ENCODE data around the gene CFAP77.

The CFAP77 gene

GRCh38 chr9:132415181-132415580 lies 5.2 kb downstream of the CFAP77 start:
- no peak for DNase-seq (ENCODE audit: low read depth)
- no peak overlapping the region for H3K4me3 ChIP-seq (replicated peaks; ENCODE audit: low read depth, low read length)
- TF ChIP-seq CTCF (IDR thresholded peaks at IDR 0.05; ENCODE audit: low read length, missing control alignments) = no peak

GRCh38 chr9:132418726-132419363 lies 8.8 kb downstream of the CFAP77 start:
- no peak overlapping the region for H3K4me3 ChIP-seq (replicated peaks; ENCODE audit: low read depth, low read length)
- TF ChIP-seq CTCF (IDR thresholded peaks at IDR 0.05; ENCODE audit: low read length, missing control alignments) = no peak

GRCh38 chr9:132422574-132422973 lies 12.6 kb downstream of the CFAP77 start:
- DNase-seq (ENCODE audit: low read depth) = no peak
- TF ChIP-seq CTCF (IDR thresholded peaks at IDR 0.05; ENCODE audit: low read length, missing control alignments) = no peak
- no peak overlapping the region for H3K4me3 ChIP-seq (replicated peaks; ENCODE audit: low read depth, low read length)

More at GRCh38 chr9:132418726-132419363, 8.8 kb downstream of the CFAP77 start:
- DNase-seq (ENCODE audit: low read depth) = no peak

GRCh38 chr9:132423503-132423902 lies 13.5 kb downstream of the CFAP77 start:
- no peak for DNase-seq (ENCODE audit: low read depth)
- H3K4me3 ChIP-seq (replicated peaks; ENCODE audit: low read depth, low read length) = no peak overlapping the region
- TF ChIP-seq CTCF (IDR thresholded peaks at IDR 0.05; ENCODE audit: low read length, missing control alignments) = no peak

GRCh38 chr9:132424857-132425674 lies 15.1 kb downstream of the CFAP77 start:
- no peak overlapping the region for H3K4me3 ChIP-seq (replicated peaks; ENCODE audit: low read depth, low read length)
- no peak for DNase-seq (ENCODE audit: low read depth)
- TF ChIP-seq CTCF (IDR thresholded peaks at IDR 0.05; ENCODE audit: low read length, missing control alignments) = no peak

- no peak for TF ChIP-seq CTCF (IDR thresholded peaks at IDR 0.05; ENCODE audit: low read length, missing control alignments)
- no peak overlapping the region for H3K4me3 ChIP-seq (replicated peaks; ENCODE audit: low read depth, low read length)
- no peak for DNase-seq (ENCODE audit: low read depth)
Measured at GRCh38 chr9:132425675-132426062, 15.7 kb downstream of the CFAP77 start.
